Measurements from ENCODE around the gene STK11IP.

Gene STK11IP

GRCh38 chr2:219661197-219661954 is 63.7 kb downstream of the STK11IP start:
- DNase-seq: no peak

GRCh38 chr2:219661955-219662395 is 64.3 kb downstream of the STK11IP start:
- DNase-seq: no peak

GRCh38 chr2:219662566-219662965 is 64.9 kb downstream of the STK11IP start:
- no peak for DNase-seq

- DNase-seq: no peak
These were observed 65.6 kb downstream of the STK11IP start for GRCh38 chr2:219663116-219663762.

- DNase-seq: no peak
These were observed 66.4 kb downstream of the STK11IP start for GRCh38 chr2:219664041-219664440.

- DNase-seq: peak; percentile 1
These were observed 67.3 kb downstream of the STK11IP start for GRCh38 chr2:219664944-219665343.

- DNase-seq: no peak
These were observed 68.3 kb downstream of the STK11IP start for GRCh38 chr2:219665926-219666325.
